ACC112 (cell line): ENCODE data around the gene SLC12A1.

Experiments
- H2AFZ ChIP-seq: fragments of 200-600 bp; sonication (generic); one replicate; pipeline ENCODE4 v1.6.0; 2017; ENCODE audit warnings: antibody characterized with exemption, low read length; ENCODE audit not compliant: unreplicated experiment
- H3K27ac ChIP-seq: fragments of 200-600 bp; sonication (generic); 2 replicates; pipeline ENCODE4 v1.5.1; 2014; ENCODE audit warnings: low read depth, mild to moderate bottlenecking, antibody characterized with exemption, low read length, moderate library complexity
- H3K27me3 ChIP-seq: fragments of 200-600 bp; sonication (generic); 2 replicates; pipeline ENCODE4 v1.6.1; 2014; ENCODE audit warnings: mild to moderate bottlenecking, antibody characterized with exemption, low read length, moderate library complexity, mixed read lengths; ENCODE audit not compliant: insufficient read depth
- H3K36me3 ChIP-seq: fragments of 200-600 bp; sonication (generic); 2 replicates; pipeline ENCODE4 v1.6.1; 2016; ENCODE audit warnings: mild to moderate bottlenecking, antibody characterized with exemption, low read length, moderate library complexity, mixed read lengths; ENCODE audit not compliant: insufficient read depth
- H3K4me1 ChIP-seq: fragments of 200-600 bp; sonication (generic); one replicate; pipeline ENCODE4 v1.6.1; 2016; ENCODE audit warnings: low read length, mixed read lengths; ENCODE audit not compliant: insufficient read depth, unreplicated experiment, control insufficient read depth
- H3K4me3 ChIP-seq: fragments of 200-600 bp; sonication (generic); 2 replicates; pipeline ENCODE4 v1.5.1; 2014; ENCODE audit warnings: mild to moderate bottlenecking, low read depth, low read length
- H3K79me2 ChIP-seq: fragments of 200-600 bp; sonication (generic); one replicate; pipeline ENCODE4 v1.6.0; 2016; ENCODE audit warnings: low read length; ENCODE audit not compliant: control insufficient read depth, unreplicated experiment, insufficient read depth

The SLC12A1 gene

GRCh38 chr15:48205981-48206380, at the start of gene SLC12A1:
SLC12A1 (plus strand) TSS chr15:48206302; CDS start chr15:48207720, 1,418 bp downstream.
- no peaks in the 10 kb centered on the region for H3K36me3 ChIP-seq

GRCh38 chr15:48168616-48169015, 37.5 kb upstream of the SLC12A1 start:
- Histone ChIP-seq H3K4me3 (no peak overlapping the region), H3K27me3 (no peaks in the 10 kb centered on the region), H3K36me3 (peaks cover 8% of the 10 kb centered on the region; the same call in 1 of the 2 replicates), H3K4me1 (no peaks in the 10 kb centered on the region), H3K79me2 (peaks cover 14% of the 10 kb centered on the region), H3K27ac (no peak overlapping the region), H2AFZ (no peak overlapping the region)

More at GRCh38 chr15:48205981-48206380, at the start of gene SLC12A1:
- no peak within 1 kb of the TSS for H2AFZ ChIP-seq
- no peaks in the 10 kb centered on the region for H3K79me2 ChIP-seq
- no peak within 1 kb of the TSS for H3K4me3 ChIP-seq
- no peaks in the 10 kb centered on the region for H3K4me1 ChIP-seq
- no peak within 1 kb of the TSS for H3K27ac ChIP-seq
- peaks cover 54% of the 10 kb centered on the region for H3K27me3 ChIP-seq

- Histone ChIP-seq H3K27ac (no peak overlapping the region), H3K27me3 (no peaks in the 10 kb centered on the region), H3K79me2 (peaks cover 25% of the 10 kb centered on the region), H3K4me1 (no peaks in the 10 kb centered on the region), H3K36me3 (peaks cover 8% of the 10 kb centered on the region; the same call in 1 of the 2 replicates), H3K4me3 (no peak overlapping the region), H2AFZ (peak overlapping the region; percentile 9)
Observed at GRCh38 chr15:48170981-48171380, 35.1 kb upstream of the SLC12A1 start.

- H2AFZ ChIP-seq, result no peak overlapping the region
- no peak overlapping the region for H3K27ac ChIP-seq
- no peak overlapping the region for H3K4me3 ChIP-seq
- H3K27me3 ChIP-seq, result no peaks in the 10 kb centered on the region
- H3K4me1 ChIP-seq, result peaks cover 12% of the 10 kb centered on the region
- H3K36me3 ChIP-seq, result peaks cover 8% of the 10 kb centered on the region; the same call in 1 of the 2 replicates
- peaks cover 19% of the 10 kb centered on the region for H3K79me2 ChIP-seq
Observed at GRCh38 chr15:48175126-48175525, 31.0 kb upstream of the SLC12A1 start.

GRCh38 chr15:48176112-48176511, 30.0 kb upstream of the SLC12A1 start:
- H3K36me3 ChIP-seq, result peaks cover 8% of the 10 kb centered on the region; the same call in 1 of the 2 replicates
- no peak overlapping the region for H2AFZ ChIP-seq
- peaks cover 12% of the 10 kb centered on the region for H3K4me1 ChIP-seq
- peaks cover 15% of the 10 kb centered on the region for H3K79me2 ChIP-seq
- H3K4me3 ChIP-seq, result no peak overlapping the region; the same call in 1 of the 2 replicates
- no peaks in the 10 kb centered on the region for H3K27me3 ChIP-seq
- no peak overlapping the region for H3K27ac ChIP-seq

GRCh38 chr15:48176957-48177356, 29.1 kb upstream of the SLC12A1 start:
- peaks cover 8% of the 10 kb centered on the region; the same call in 1 of the 2 replicates for H3K36me3 ChIP-seq
- peak overlapping the region; percentile 43; the same call in 1 of the 2 replicates for H3K27ac ChIP-seq
- H3K79me2 ChIP-seq, result peaks cover 15% of the 10 kb centered on the region
- H2AFZ ChIP-seq, result peak overlapping the region; percentile 99
- peaks cover 12% of the 10 kb centered on the region for H3K4me1 ChIP-seq
- no peaks in the 10 kb centered on the region for H3K27me3 ChIP-seq
- H3K4me3 ChIP-seq, result peak overlapping the region; percentile 93

- Histone ChIP-seq H3K27ac (peak overlapping the region; percentile 43; the same call in 1 of the 2 replicates), H3K27me3 (no peaks in the 10 kb centered on the region), H3K79me2 (peaks cover 15% of the 10 kb centered on the region), H3K36me3 (peaks cover 8% of the 10 kb centered on the region; the same call in 1 of the 2 replicates), H2AFZ (peak overlapping the region; percentile 99), H3K4me1 (peaks cover 12% of the 10 kb centered on the region), H3K4me3 (peak overlapping the region; percentile 93)
Observed at GRCh38 chr15:48177383-48177765, 28.7 kb upstream of the SLC12A1 start.

- Histone ChIP-seq H3K27ac (peak within 1 kb of the TSS; percentile 43; the same call in 1 of the 2 replicates), H3K79me2 (peaks cover 13% of the 10 kb centered on the region), H3K4me1 (peaks cover 12% of the 10 kb centered on the region), H3K36me3 (0 out of 2 replicates have a peak, but pooled peaks cover 2% of the 10 kb centered on the region), H2AFZ (peak within 1 kb of the TSS; percentile 99), H3K27me3 (no peaks in the 10 kb centered on the region), H3K4me3 (peak within 1 kb of the TSS; percentile 93)
Observed at GRCh38 chr15:48177766-48178647, 28.1 kb upstream of the SLC12A1 start, which contains the start of gene MYEF2. MYEF2 (minus strand) TSS chr15:48178295; CDS start chr15:48178237, 58 bp downstream.

GRCh38 chr15:48178648-48178931, 27.5 kb upstream of the SLC12A1 start:
- Histone ChIP-seq H3K79me2 (peaks cover 11% of the 10 kb centered on the region), H3K27ac (no peak overlapping the region), H3K36me3 (no peaks in the 10 kb centered on the region), H3K4me3 (peak overlapping the region; percentile 93), H2AFZ (peak overlapping the region; percentile 99), H3K27me3 (no peaks in the 10 kb centered on the region), H3K4me1 (peaks cover 12% of the 10 kb centered on the region)

GRCh38 chr15:48182749-48183148, 23.4 kb upstream of the SLC12A1 start:
- Histone ChIP-seq H3K79me2 (no peaks in the 10 kb centered on the region), H3K4me3 (peak overlapping the region; percentile 50), H3K27ac (no peak overlapping the region), H3K4me1 (no peaks in the 10 kb centered on the region), H3K27me3 (peaks cover 29% of the 10 kb centered on the region), H2AFZ (peak overlapping the region; percentile 21), H3K36me3 (no peaks in the 10 kb centered on the region)

GRCh38 chr15:48185529-48185928, 20.6 kb upstream of the SLC12A1 start:
- Histone ChIP-seq H3K36me3 (no peaks in the 10 kb centered on the region), H2AFZ (no peak overlapping the region), H3K27ac (no peak overlapping the region), H3K4me3 (no peak overlapping the region), H3K4me1 (no peaks in the 10 kb centered on the region), H3K79me2 (no peaks in the 10 kb centered on the region), H3K27me3 (peaks cover 48% of the 10 kb centered on the region)
